SK-N-MC (cell line): ENCODE data around the gene LRRC61.

ENCODE experiments used
- EZH2 ChIP-seq: fragments of 200-600 bp; sonication (generic); IDR thresholded peaks from one replicate; pipeline ENCODE4 v1.6.1; 2017; ENCODE audit warnings: antibody characterized with exemption
- FOXP2 ChIP-seq: optimal IDR thresholded peaks from 2 replicates; pipeline ENCODE3; 2011; ENCODE audit warnings: mild to moderate bottlenecking, moderate library complexity; ENCODE audit not compliant: insufficient read depth; ENCODE audit errors: extremely low read length, control extremely low read depth
- POLR2AphosphoS5 ChIP-seq: IDR thresholded peaks from 2 replicates; pipeline ENCODE4 v1.6.1; 2012; ENCODE audit warnings: mild to moderate bottlenecking, low read depth, low read length, borderline replicate concordance

DNA sequence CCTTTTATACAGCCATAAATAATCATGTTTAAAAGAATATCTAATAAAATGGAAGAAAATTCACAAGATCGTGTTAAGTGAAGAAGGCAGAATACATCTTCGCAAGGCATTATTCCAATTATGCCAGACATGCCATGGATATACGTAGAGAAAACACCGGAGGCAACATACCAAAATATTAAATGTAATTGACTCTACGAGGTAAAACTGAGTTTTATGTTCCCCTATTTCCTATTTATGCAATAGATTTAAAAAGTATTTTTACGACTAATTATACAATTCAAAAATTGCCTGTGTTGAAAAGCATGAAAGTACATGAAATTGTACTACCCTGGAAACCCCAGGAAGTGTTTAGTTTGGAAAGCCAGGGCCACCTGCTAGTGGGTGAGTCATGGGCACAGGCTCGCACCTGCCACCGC, 44.5 kb downstream of the LRRC61 start:
- TF ChIP-seq EZH2 (no peak), POLR2AphosphoS5 (no peak), FOXP2 (no peak)
